T-helper 9 cell (primary cell): ENCODE results near the gene COL20A1.

Source experiments
- DNase-seq: peaks from one replicate; pipeline ENCODE4 v3.0.0-alpha.2; 2020

COL20A1 gene

DNA sequence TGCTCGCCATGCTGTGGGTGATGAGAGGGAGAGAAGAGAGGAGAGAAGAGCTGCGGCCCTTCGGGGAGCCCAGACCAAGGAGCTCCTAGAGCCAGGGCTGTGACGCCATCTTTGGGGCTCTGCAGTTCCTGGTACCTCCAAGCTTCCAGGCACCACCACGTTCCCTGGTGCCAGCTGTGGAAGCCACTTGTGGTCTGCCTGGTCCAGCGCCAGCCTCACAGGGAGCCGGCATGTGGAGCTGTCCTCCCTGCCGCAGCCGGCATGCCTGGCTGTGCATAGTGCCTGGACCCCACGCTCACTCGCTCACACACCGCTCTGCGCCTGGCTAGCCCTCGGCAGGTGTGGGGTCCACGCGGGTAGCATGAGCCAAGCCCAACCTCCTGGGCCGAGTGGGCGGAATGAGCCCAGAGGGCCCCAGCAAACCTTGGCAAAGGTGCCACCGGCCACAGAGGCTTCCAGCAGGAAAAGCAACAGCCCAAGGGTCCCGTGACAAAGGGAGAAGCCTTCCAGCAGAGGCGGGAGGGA, 87.4 kb downstream of the COL20A1 start:
- DNase-seq: no peak

DNA sequence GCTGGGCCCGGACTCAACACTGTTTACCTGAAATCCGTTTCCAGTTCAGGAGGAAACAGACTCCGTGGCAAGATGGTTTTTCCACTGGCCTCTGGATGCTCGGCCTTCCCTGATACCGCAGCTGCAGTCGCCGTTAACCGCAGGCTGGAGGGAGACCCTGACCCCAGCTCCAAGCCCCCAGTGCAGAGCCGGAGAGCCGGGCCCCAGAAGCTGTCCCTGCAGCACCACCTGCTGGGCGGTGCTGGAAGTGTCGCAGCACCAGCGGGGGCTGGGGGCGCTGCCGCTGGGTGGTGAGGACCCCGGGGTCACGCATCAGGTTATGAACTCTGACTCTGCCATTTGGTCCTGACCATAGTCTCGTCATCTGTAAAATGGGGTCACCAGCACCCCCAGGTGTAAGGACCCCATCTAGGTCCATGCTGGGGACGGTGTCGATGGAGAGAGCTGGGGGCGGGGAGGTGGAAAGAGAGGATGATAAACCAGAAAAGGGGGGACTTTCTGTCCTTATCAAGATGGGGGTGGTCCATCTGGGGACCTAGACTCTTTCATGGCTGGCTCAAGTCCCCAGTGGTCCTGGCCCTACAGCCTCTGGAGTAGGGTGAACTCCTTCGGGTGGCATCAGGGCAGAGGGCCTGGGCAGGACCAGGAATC, 88.9 kb downstream of the COL20A1 start:
- peak; percentile 39 for DNase-seq

DNA sequence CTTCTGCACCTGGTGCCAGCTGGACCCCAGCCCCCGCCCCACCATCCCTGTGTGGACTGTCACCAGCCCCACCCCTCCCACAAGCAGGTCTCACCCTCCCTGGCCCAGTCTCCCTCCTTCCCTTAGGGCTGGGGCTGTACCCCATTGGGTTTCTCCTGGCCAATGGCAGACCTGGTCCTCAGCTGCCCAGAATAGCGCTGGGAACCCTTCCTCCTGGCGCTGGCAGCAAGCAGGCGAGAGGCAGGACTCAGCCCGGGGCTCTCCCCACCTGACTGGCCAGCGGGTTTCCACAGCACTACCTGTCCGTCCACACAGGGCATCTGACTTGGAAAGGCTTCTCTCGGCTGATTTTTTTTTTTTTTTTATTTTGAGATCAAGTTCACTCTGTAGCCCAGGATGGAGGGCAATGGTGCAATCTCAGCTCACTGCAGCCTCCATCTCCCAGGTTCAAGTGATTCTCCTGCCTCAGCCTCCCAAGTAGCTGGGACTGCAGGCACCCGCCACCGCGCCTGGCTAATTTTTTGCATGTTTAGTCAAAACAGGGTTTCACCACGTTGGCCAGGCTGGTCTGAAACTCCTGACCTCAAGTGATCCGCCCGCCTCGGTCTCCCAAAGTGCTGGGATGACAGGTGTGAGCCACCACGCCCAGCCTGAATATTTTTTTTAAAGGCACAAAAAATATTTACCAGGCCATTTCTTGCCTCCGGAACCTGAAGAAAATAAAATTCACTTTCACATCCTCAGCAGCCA, 89.7 kb downstream of the COL20A1 start:
- DNase-seq: no peak

DNA sequence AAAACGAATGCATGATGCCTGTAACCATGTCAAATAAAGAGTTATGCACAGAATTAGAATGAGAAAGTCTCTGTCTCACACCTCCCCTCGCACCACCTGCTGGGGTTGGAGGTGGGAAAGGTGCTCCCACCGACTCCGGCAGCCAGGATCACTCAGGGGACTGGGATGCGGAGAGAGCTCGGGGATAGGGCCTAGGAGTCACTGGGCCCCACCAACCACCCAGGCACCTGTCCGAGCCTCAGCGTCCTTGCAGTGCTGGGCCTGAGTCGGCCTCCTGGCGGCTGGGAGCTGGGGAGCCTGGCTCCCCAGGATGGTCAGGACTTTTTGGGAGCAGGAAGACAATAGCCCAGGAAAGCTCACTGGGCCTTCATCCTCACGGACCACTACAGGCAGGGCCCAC, 90.6 kb downstream of the COL20A1 start:
- no peak for DNase-seq

DNA sequence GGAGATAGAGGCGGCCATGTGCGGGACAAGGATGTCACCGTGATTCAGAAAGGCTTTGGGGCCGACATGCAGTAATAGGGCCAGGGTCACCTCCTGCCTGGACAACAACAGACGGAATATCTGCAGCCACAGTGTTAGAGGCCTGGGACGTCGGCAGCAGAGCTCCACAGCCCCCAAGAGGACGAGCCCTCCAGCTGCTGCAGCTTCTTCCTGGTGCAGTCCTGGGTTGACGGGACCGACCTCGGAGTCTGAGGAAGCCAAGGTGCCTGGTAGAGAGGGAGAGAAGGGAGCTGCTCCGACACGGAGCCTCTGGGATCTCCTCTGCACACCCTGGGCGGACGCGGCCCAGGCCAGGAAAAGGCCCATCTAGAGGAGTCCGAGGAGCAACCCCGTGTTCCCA, 91.3 kb downstream of the COL20A1 start:
- DNase-seq: no peak
